ENCODE results near the gene PKP3. TPM values are rescaled to one million over a fixed set of nuclear protein-coding genes. Genes with fewer than 3 reads are reported as not detected.

Gene PKP3
- polyA plus RNA-seq, 1 of the 3 experiments (the other 2 are of a cell fraction), result 1.4 TPM

GRCh38 chr11:453564-453963 lies 59.6 kb downstream of the PKP3 start:
- Histone ChIP-seq H3K4me3 (ENCODE audit: low read depth in 2 of 2, low read length in 1 of 2) (no peak overlapping the region), H3K9ac (no peak overlapping the region), H4K20me1 (ENCODE audit: insufficient read depth) (peaks cover 14% of the 10 kb centered on the region), H3K36me3 (replicated peaks in 1 of 2; ENCODE audit: control insufficient read depth in 1 of 2, insufficient read depth in 2 of 2, low read length in 1 of 2) (peaks cover 6 to 16% of the 10 kb centered on the region in 2 experiments), H3K79me2 (ENCODE audit: insufficient read depth) (peaks cover 68% of the 10 kb centered on the region), H3K27ac (ENCODE audit: low read depth in 2 of 2, low read length in 1 of 2) (no peak overlapping the region), H3F3A (replicated peaks; ENCODE audit: insufficient read depth) (peaks cover 5% of the 10 kb centered on the region), H3K4me1 (ENCODE audit: control insufficient read depth in 1 of 2, insufficient read depth in 2 of 2, low read depth in 1 of 2, low read length in 1 of 2) (peaks cover 6 to 22% of the 10 kb centered on the region in 2 experiments; a peak in 2 of 4 replicates), H3K4me2 (no peak overlapping the region), H3K27me3 (ENCODE audit: insufficient read depth) (no peaks in the 10 kb centered on the region), H3K9me2 (no peaks in the 10 kb centered on the region), H2AFZ (ENCODE audit: low read depth) (no peak overlapping the region), H3K9me3 (no peaks in the 10 kb centered on the region)
- DNase-seq, result no peak
- CTCF ChIA-PET, result interaction anchor here (2.1 kb wide), 1 partner anchor 57 kb away, joined by 8 read pairs; no protein-coding TSS in a partner anchor
- WGBS (ENCODE audit: low lambda C conversion rate), result 94% methylated on average over 13 of the region's 13 CpGs
- POLR2A ChIA-PET, result no interaction called here
- TF ChIP-seq POLR2AphosphoS5 (IDR thresholded peaks at IDR 0.05; ENCODE audit: low read depth, low read length) (no peak), YY1 (IDR thresholded peaks at IDR 0.05; ENCODE audit: low read depth) (no peak), RAD21 (IDR thresholded peaks at IDR 0.05; ENCODE audit: low read length) (no peak), GABPA (IDR thresholded peaks at IDR 0.05; ENCODE audit: low read depth) (no peak), NRF1 (IDR thresholded peaks at IDR 0.05; ENCODE audit: low read depth, low read length) (no peak), ELF1 (IDR thresholded peaks at IDR 0.05) (no peak), RCOR1 (IDR thresholded peaks at IDR 0.05; ENCODE audit: low read length) (no peak), FOSL2 (IDR thresholded peaks at IDR 0.05; ENCODE audit: borderline replicate concordance, low read depth) (no peak), ZBTB33 (IDR thresholded peaks at IDR 0.05; ENCODE audit: borderline replicate concordance, low read depth) (no peak), MAX (IDR thresholded peaks at IDR 0.05; ENCODE audit: low read depth) (no peak), RXRA (IDR thresholded peaks at IDR 0.05; ENCODE audit: borderline replicate concordance, low read depth) (no peak), GATA2 (CRISPR knock-in tag; IDR thresholded peaks at IDR 0.05) (no peak), CHD2 (IDR thresholded peaks at IDR 0.05; ENCODE audit: low read length, partially characterized antibody) (no peak), NFIC (IDR thresholded peaks at IDR 0.05; ENCODE audit: borderline replicate concordance) (no peak), RFX5 (IDR thresholded peaks at IDR 0.05; ENCODE audit: low read length) (no peak), FOXM1 (IDR thresholded peaks at IDR 0.05; ENCODE audit: low read depth) (no peak), TCF12 (IDR thresholded peaks at IDR 0.05) (no peak)

GRCh38 chr11:454043-454442 lies 60.0 kb downstream of the PKP3 start:
- H3K9ac ChIP-seq, result no peak overlapping the region
- H3K4me1 ChIP-seq (ENCODE audit: control insufficient read depth in 1 of 2, insufficient read depth in 2 of 2, low read depth in 1 of 2, low read length in 1 of 2), result peaks cover 6 to 18% of the 10 kb centered on the region in 2 experiments; a peak in 2 of 4 replicates
- no peak overlapping the region for H3K4me2 ChIP-seq
- H3K27ac ChIP-seq (ENCODE audit: low read depth in 2 of 2, low read length in 1 of 2), result no peak overlapping the region
- H3K9me2 ChIP-seq, result no peaks in the 10 kb centered on the region
- H3K79me2 ChIP-seq (ENCODE audit: insufficient read depth), result peaks cover 68% of the 10 kb centered on the region
- no peaks in the 10 kb centered on the region for H3K9me3 ChIP-seq
- DNase-seq, result no peak
- H3K4me3 ChIP-seq (ENCODE audit: low read depth in 2 of 2, low read length in 1 of 2), result no peak overlapping the region
- 96% methylated on average over 9 of the region's 9 CpGs for WGBS (ENCODE audit: low lambda C conversion rate)
- peaks cover 14% of the 10 kb centered on the region for H4K20me1 ChIP-seq (ENCODE audit: insufficient read depth)
- POLR2A ChIA-PET, result no interaction called here
- CTCF ChIA-PET, result interaction anchor here (2.1 kb wide), 1 partner anchor 57 kb away, joined by 8 read pairs; no protein-coding TSS in a partner anchor
- H3K36me3 ChIP-seq (replicated peaks in 1 of 2; ENCODE audit: control insufficient read depth in 1 of 2, insufficient read depth in 2 of 2, low read length in 1 of 2), result peaks cover 6 to 16% of the 10 kb centered on the region in 2 experiments
- no peaks in the 10 kb centered on the region for H3K27me3 ChIP-seq (ENCODE audit: insufficient read depth)
- peaks cover under 1% of the 10 kb centered on the region for H3F3A ChIP-seq (replicated peaks; ENCODE audit: insufficient read depth)
- no peak overlapping the region for H2AFZ ChIP-seq (ENCODE audit: low read depth)
- TF ChIP-seq EZH2phosphoT487 (IDR thresholded peaks at IDR 0.05; ENCODE audit: borderline replicate concordance, low read depth), result no peak
- no peak for TF ChIP-seq USF2 (IDR thresholded peaks at IDR 0.05; ENCODE audit: borderline replicate concordance, low read depth, low read length)
- no peak for TF ChIP-seq YY1 (IDR thresholded peaks at IDR 0.05; ENCODE audit: low read depth)
- no peak for TF ChIP-seq GATA2 (CRISPR knock-in tag; IDR thresholded peaks at IDR 0.05)
- TF ChIP-seq FOXM1 (IDR thresholded peaks at IDR 0.05; ENCODE audit: low read depth), result no peak
- no peak for TF ChIP-seq USF1 (IDR thresholded peaks at IDR 0.05; ENCODE audit: borderline replicate concordance, low read depth)
- TF ChIP-seq NFIC (IDR thresholded peaks at IDR 0.05; ENCODE audit: borderline replicate concordance), result no peak
- TF ChIP-seq FOXJ3 (CRISPR knock-in tag; IDR thresholded peaks at IDR 0.05), result no peak
- no peak for TF ChIP-seq TEAD4 (IDR thresholded peaks at IDR 0.05; ENCODE audit: borderline replicate concordance, insufficient read depth)
- TF ChIP-seq NRF1 (IDR thresholded peaks at IDR 0.05; ENCODE audit: low read depth, low read length), result no peak
- no peak for TF ChIP-seq RCOR1 (IDR thresholded peaks at IDR 0.05; ENCODE audit: low read length)
- no peak for TF ChIP-seq POLR2AphosphoS5 (IDR thresholded peaks at IDR 0.05; ENCODE audit: low read depth, low read length)
- TF ChIP-seq ZBTB33 (IDR thresholded peaks at IDR 0.05; ENCODE audit: borderline replicate concordance, low read depth), result no peak
- TF ChIP-seq MEF2A (IDR thresholded peaks at IDR 0.05; ENCODE audit: borderline replicate concordance, low read depth), result no peak
- TF ChIP-seq CHD2 (IDR thresholded peaks at IDR 0.05; ENCODE audit: low read length, partially characterized antibody), result no peak
